Loucy (cell line): Measurements from ENCODE around the gene MARCHF6.

Experiments
- H2AFZ ChIP-seq: fragments of 200-600 bp; sonication (generic); 2 replicates; pipeline ENCODE4 v1.6.0; 2016; ENCODE audit warnings: antibody characterized with exemption, mild to moderate bottlenecking, low read length, moderate library complexity
- H3F3A ChIP-seq: fragments of 200-600 bp; 2 replicates; pipeline ENCODE4 v1.6.0; 2016; ENCODE audit warnings: antibody characterized with exemption, low read depth, mild to moderate bottlenecking
- H3K27me3 ChIP-seq: fragments of 200-600 bp; sonication (generic); 2 replicates; pipeline ENCODE4 v1.6.1; 2014; ENCODE audit warnings: low read length, mild to moderate bottlenecking; ENCODE audit not compliant: insufficient read depth, poor library complexity, severe bottlenecking
- H3K36me3 ChIP-seq: fragments of 200-600 bp; sonication (generic); 2 replicates; pipeline ENCODE4 v1.6.1; 2016; ENCODE audit warnings: low read length; ENCODE audit not compliant: insufficient read depth
- H3K4me1 ChIP-seq: fragments of 200-600 bp; sonication (generic); 2 replicates; pipeline ENCODE4 v1.5.1; 2014; ENCODE audit warnings: low read length, mild to moderate bottlenecking; ENCODE audit not compliant: insufficient read depth, poor library complexity, severe bottlenecking
- H3K4me2 ChIP-seq: fragments of 200-600 bp; sonication (generic); 2 replicates; pipeline ENCODE4 v1.6.0; 2014; ENCODE audit warnings: antibody characterized with exemption, low read length, low read depth, mild to moderate bottlenecking; ENCODE audit not compliant: poor library complexity, severe bottlenecking
- H3K4me3 ChIP-seq: fragments of 200-600 bp; sonication (generic); 2 replicates; pipeline ENCODE4 v1.5.1; 2014; ENCODE audit warnings: low read length, mild to moderate bottlenecking, mixed read lengths; ENCODE audit not compliant: poor library complexity, severe bottlenecking
- H3K79me2 ChIP-seq: fragments of 200-600 bp; sonication (generic); 2 replicates; pipeline ENCODE4 v1.6.1; 2014; ENCODE audit warnings: low read length; ENCODE audit not compliant: insufficient read depth
- H3K9ac ChIP-seq: fragments of 200-600 bp; sonication (generic); 2 replicates; pipeline ENCODE4 v1.6.0; 2014; ENCODE audit warnings: mild to moderate bottlenecking, low read depth, low read length, moderate library complexity; ENCODE audit not compliant: poor library complexity, severe bottlenecking
- H3K9me2 ChIP-seq: fragments of 200-600 bp; sonication (generic); replicated peaks from 2 replicates; pipeline ENCODE4 v1.6.1; 2016; ENCODE audit warnings: low read depth, low read length, mixed read lengths
- H3K9me3 ChIP-seq: fragments of 200-600 bp; sonication (generic); 2 replicates; pipeline ENCODE4 v1.6.1; 2014; ENCODE audit warnings: mild to moderate bottlenecking, antibody characterized with exemption, low read length, low read depth; ENCODE audit not compliant: insufficient read depth
- H4K20me1 ChIP-seq: fragments of 200-600 bp; sonication (generic); 2 replicates; pipeline ENCODE4 v1.6.0; 2014; ENCODE audit warnings: antibody characterized with exemption, low read length, mild to moderate bottlenecking; ENCODE audit not compliant: insufficient read depth, poor library complexity, severe bottlenecking
- EZH2phosphoT487 ChIP-seq: fragments of 200-600 bp; IDR thresholded peaks from 2 replicates; pipeline ENCODE4 v1.6.1; 2018; ENCODE audit warnings: antibody characterized with exemption, mild to moderate bottlenecking, moderate library complexity, borderline replicate concordance
- TF ChIP-seq, protein P1 (sequence below): fragments of 200-600 bp; sonication (generic); conservative IDR thresholded peaks from 2 replicates; pipeline ENCODE4 v1.5.1; 2014; ENCODE audit warnings: mild to moderate bottlenecking, antibody characterized with exemption, low read length

MARCHF6 gene

DNA sequence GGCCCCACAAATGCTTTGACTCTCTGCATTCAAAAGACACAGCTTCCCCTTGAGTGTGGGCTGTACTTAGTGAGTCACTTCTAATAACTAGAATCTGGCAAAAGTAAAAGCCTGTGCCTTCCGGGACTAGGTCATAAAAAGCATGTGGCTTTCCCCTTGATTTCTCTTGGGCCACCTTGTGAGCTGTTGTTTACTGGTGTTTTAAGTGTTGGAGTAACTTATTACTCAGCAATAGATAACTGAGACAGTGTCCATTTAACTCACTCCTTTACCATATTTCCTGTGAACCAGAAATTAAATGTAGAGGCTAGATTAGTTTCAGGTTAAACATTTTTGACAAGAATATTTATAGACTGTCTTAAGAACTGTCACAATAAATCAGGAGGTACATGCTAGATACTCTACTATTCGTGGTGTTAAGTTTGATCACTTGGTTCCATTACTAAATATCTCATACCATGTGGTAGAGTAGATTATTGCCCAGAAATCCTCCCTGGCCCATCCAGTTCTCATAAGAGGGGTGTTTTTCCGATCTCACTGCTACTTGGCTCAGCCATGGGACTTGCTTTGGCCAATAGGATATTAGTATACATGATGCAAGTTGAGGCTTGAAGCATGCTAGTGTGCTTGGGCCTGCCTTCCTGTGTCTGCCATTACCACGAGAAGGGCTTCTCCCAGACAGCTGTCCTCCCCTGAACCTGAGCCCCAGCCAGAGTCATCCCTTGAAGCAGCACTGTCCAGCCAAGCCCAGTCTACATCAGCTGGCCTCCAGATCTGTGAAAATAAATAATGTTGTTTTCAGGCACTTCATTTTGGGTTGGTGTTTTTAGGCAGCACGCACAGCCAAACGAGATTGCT, 35.4 kb upstream of the MARCHF6 start:
- no peaks in the 10 kb centered on the region for H3K36me3 ChIP-seq
- H3K9ac ChIP-seq, result no peak overlapping the region
- H4K20me1 ChIP-seq, result no peaks in the 10 kb centered on the region
- no peaks in the 10 kb centered on the region for H3K9me2 ChIP-seq
- no peak overlapping the region for H2AFZ ChIP-seq
- H3K4me1 ChIP-seq, result no peaks in the 10 kb centered on the region
- no peak for TF ChIP-seq EZH2phosphoT487
- TF ChIP-seq, protein P1, sequence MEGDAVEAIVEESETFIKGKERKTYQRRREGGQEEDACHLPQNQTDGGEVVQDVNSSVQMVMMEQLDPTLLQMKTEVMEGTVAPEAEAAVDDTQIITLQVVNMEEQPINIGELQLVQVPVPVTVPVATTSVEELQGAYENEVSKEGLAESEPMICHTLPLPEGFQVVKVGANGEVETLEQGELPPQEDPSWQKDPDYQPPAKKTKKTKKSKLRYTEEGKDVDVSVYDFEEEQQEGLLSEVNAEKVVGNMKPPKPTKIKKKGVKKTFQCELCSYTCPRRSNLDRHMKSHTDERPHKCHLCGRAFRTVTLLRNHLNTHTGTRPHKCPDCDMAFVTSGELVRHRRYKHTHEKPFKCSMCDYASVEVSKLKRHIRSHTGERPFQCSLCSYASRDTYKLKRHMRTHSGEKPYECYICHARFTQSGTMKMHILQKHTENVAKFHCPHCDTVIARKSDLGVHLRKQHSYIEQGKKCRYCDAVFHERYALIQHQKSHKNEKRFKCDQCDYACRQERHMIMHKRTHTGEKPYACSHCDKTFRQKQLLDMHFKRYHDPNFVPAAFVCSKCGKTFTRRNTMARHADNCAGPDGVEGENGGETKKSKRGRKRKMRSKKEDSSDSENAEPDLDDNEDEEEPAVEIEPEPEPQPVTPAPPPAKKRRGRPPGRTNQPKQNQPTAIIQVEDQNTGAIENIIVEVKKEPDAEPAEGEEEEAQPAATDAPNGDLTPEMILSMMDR, result no peak
- no peak overlapping the region for H3K4me3 ChIP-seq
- no peaks in the 10 kb centered on the region for H3K9me3 ChIP-seq
- H3F3A ChIP-seq, result no peaks in the 10 kb centered on the region
- no peaks in the 10 kb centered on the region for H3K27me3 ChIP-seq
- H3K4me2 ChIP-seq, result no peak overlapping the region
- no peaks in the 10 kb centered on the region for H3K79me2 ChIP-seq

DNA sequence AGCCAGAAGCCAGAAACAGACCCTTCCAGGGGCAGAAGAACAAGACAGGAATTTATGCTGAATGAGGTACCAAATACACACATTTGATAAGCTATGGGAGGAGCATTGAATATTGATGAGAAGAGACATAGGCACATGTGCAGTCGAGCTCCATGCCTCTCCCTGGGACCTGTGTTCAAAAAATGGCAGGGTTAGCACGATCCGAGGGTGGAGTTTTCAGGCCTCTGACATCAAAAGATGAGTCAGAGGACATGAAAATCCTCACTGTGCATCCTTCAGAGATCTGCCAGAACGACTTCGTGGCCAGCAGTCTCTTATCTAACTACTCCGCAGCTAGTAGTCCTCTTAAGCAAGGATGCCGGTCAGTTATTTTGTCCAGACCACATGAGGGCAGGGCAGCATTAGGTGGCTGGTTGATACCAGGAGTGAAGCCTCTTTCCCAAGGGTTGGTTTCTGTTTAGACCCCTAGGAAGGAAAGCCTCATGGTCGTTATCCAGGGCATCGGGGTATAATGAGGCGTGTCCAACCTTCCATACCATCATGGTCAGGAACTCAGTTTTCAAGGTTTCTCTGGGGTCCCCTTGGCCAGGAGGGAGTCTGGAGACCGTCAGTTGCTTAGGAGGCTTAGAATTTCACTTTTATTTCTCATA, 34.2 kb upstream of the MARCHF6 start:
- Histone ChIP-seq H3K4me2 (no peak overlapping the region), H3K36me3 (no peaks in the 10 kb centered on the region), H3K4me1 (no peaks in the 10 kb centered on the region), H2AFZ (no peak overlapping the region), H3K4me3 (no peak overlapping the region), H4K20me1 (no peaks in the 10 kb centered on the region), H3K9me3 (no peaks in the 10 kb centered on the region), H3K9me2 (no peaks in the 10 kb centered on the region), H3K79me2 (no peaks in the 10 kb centered on the region), H3F3A (no peaks in the 10 kb centered on the region), H3K27me3 (no peaks in the 10 kb centered on the region), H3K9ac (no peak overlapping the region)
- TF ChIP-seq EZH2phosphoT487, result no peak
- TF ChIP-seq, protein P1, result no peak

DNA sequence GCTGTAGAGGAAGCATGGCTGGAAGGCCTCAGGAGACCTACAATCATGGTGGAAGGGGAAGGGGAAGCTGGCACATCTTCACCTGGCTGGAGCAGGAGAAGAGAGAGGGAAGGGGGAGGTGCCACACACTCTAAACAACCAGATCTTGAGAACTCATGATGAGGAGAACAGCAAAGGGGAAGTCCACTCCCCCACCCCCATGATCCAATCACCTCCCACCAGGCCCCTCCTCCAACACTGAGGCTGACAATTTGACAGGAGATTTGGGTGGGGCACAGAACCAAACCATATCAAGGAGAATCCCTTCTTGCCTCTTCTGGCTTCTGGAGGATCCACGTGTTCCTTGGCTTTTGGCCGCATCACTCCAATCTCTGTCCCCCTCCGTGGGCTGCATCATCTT, 32.7 kb upstream of the MARCHF6 start:
- Histone ChIP-seq H3K9ac (no peak overlapping the region), H3K9me2 (no peaks in the 10 kb centered on the region), H3K4me3 (no peak overlapping the region), H3F3A (no peaks in the 10 kb centered on the region), H3K79me2 (no peaks in the 10 kb centered on the region), H3K9me3 (no peaks in the 10 kb centered on the region), H3K4me2 (no peak overlapping the region), H3K4me1 (no peaks in the 10 kb centered on the region), H4K20me1 (no peaks in the 10 kb centered on the region), H2AFZ (no peak overlapping the region), H3K36me3 (no peaks in the 10 kb centered on the region), H3K27me3 (no peaks in the 10 kb centered on the region)
- TF ChIP-seq, protein P1, result no peak
- no peak for TF ChIP-seq EZH2phosphoT487
